ENCODE measurements around the gene SLC24A1.
"Not testable (repeated sequence)": the region's sequence is repeated elsewhere in the genome, so short reads cannot be mapped to it uniquely, and the experiment has no call there.

Gene SLC24A1

GRCh38 chr15:65615887-65616286 is 5.9 kb upstream of the SLC24A1 start:
- H3K9me3 ChIP-seq (ENCODE audit: control insufficient read depth in 2 of 2, low read length in 2 of 2); H3K4me3 ChIP-seq (ENCODE audit: low read length in 2 of 2): not testable (repeated sequence)

GRCh38 chr15:65618560-65619109 is 3.1 kb upstream of the SLC24A1 start:
- Histone ChIP-seq H3K36me3 (ENCODE audit: control insufficient read depth in 2 of 2, insufficient read depth in 2 of 2, low read length in 2 of 2) (no peaks in the 10 kb centered on the region), H3K27ac (ENCODE audit: low read depth in 2 of 2, low read length in 2 of 2) (no peak overlapping the region), H3K9me3 (ENCODE audit: control insufficient read depth in 2 of 2, low read length in 2 of 2) (no peaks in the 10 kb centered on the region), H3K9ac (ENCODE audit: low read depth in 1 of 2, low read length in 2 of 2) (no peak overlapping the region), H3K27me3 (ENCODE audit: control insufficient read depth in 2 of 2, insufficient read depth in 2 of 2, low read length in 2 of 2) (no peaks in the 10 kb centered on the region), H3K4me3 (ENCODE audit: low read length in 2 of 2) (no peak overlapping the region), H3K4me1 (ENCODE audit: control insufficient read depth in 2 of 2, insufficient read depth in 2 of 2, low read length in 2 of 2) (no peaks in the 10 kb centered on the region)

More at GRCh38 chr15:65615887-65616286, 5.9 kb upstream of the SLC24A1 start:
- H3K4me1 ChIP-seq (ENCODE audit: control insufficient read depth in 2 of 2, insufficient read depth in 2 of 2, low read length in 2 of 2), result peaks cover 8 to 11% of the 10 kb centered on the region in 2 donors
- not testable (repeated sequence) for H3K27ac ChIP-seq (ENCODE audit: low read depth in 2 of 2, low read length in 2 of 2); H3K9ac ChIP-seq (ENCODE audit: low read depth in 1 of 2, low read length in 2 of 2); H3K27me3 ChIP-seq (ENCODE audit: control insufficient read depth in 2 of 2, insufficient read depth in 2 of 2, low read length in 2 of 2); H3K36me3 ChIP-seq (ENCODE audit: control insufficient read depth in 2 of 2, insufficient read depth in 2 of 2, low read length in 2 of 2)

DNA sequence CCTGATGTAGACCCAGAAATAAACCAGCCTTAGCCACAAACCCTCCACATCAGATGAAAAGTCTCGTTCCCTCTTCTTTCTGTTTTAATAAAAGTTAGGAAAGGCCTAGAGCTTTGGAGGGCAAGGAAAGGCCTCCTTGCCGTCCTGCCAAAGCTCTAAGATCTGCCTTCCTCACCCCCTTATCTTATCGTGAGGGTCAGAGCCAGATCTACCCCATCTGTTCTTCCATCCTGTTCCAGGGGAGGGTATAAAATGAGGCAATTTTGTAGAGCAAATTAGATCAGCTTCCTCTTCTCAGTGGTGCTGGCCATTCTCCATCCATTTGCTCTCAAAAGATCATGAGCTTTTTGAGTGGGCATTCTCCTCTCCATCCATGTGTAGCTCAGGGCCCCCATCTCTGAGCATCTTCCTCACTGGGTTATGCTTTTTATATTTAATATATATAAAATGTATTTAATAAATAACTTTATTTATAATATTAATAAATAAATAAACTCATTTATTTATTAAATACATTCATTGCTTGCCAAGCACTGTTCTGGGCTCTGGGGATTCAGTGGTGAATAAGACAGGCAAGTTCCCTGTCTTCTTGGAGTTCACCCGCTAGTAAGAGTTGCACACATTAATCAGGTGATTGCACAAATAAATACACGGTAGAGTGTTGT is 2.0 kb upstream of the SLC24A1 start:
- no peaks in the 10 kb centered on the region for H3K27me3 ChIP-seq (ENCODE audit: control insufficient read depth in 2 of 2, insufficient read depth in 2 of 2, low read length in 2 of 2)
- H3K9me3 ChIP-seq (ENCODE audit: control insufficient read depth in 2 of 2, low read length in 2 of 2), result no peaks in the 10 kb centered on the region
- H3K9ac ChIP-seq (ENCODE audit: low read depth in 1 of 2, low read length in 2 of 2), result no peak overlapping the region
- no peak overlapping the region for H3K27ac ChIP-seq (ENCODE audit: low read depth in 2 of 2, low read length in 2 of 2)
- no peaks in the 10 kb centered on the region for H3K4me1 ChIP-seq (ENCODE audit: control insufficient read depth in 2 of 2, insufficient read depth in 2 of 2, low read length in 2 of 2)
- H3K36me3 ChIP-seq (ENCODE audit: control insufficient read depth in 2 of 2, insufficient read depth in 2 of 2, low read length in 2 of 2), result peaks cover 3 to 6% of the 10 kb centered on the region in 2 donors
- H3K4me3 ChIP-seq (ENCODE audit: low read length in 2 of 2), result no peak overlapping the region

DNA sequence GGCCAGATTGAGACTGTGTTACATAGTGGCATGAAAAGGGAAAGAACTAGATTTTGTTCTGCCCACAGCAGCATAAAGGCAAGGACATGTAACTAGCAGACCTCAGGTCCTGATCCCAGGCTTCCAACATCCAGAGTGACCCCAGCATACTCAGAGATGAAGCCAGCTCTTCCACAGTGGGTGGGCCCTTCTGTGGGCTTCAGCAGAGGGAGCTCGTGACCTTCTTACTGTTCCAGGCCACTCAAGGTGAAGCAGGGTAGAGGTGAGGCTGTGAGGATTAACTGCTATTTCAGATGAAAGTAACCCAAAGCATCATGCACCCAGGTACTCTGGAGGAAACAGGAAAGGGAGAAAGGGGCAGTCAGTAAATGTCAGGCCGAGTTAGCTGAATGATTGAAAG is 905 bp upstream of the SLC24A1 start:
- H3K9ac ChIP-seq (ENCODE audit: low read depth in 1 of 2, low read length in 2 of 2), result no peak overlapping the region
- H3K36me3 ChIP-seq (ENCODE audit: control insufficient read depth in 2 of 2, insufficient read depth in 2 of 2, low read length in 2 of 2), result peaks cover 4 to 10% of the 10 kb centered on the region in 2 donors
- H3K4me1 ChIP-seq (ENCODE audit: control insufficient read depth in 2 of 2, insufficient read depth in 2 of 2, low read length in 2 of 2), result no peaks in the 10 kb centered on the region
- no peak overlapping the region for H3K27ac ChIP-seq (ENCODE audit: low read depth in 2 of 2, low read length in 2 of 2)
- H3K4me3 ChIP-seq (ENCODE audit: low read length in 2 of 2), result no peak overlapping the region
- no peaks in the 10 kb centered on the region for H3K9me3 ChIP-seq (ENCODE audit: control insufficient read depth in 2 of 2, low read length in 2 of 2)
- no peaks in the 10 kb centered on the region for H3K27me3 ChIP-seq (ENCODE audit: control insufficient read depth in 2 of 2, insufficient read depth in 2 of 2, low read length in 2 of 2)

- H3K4me3 ChIP-seq (ENCODE audit: low read length in 2 of 2), result no peak overlapping the region
- H3K4me1 ChIP-seq (ENCODE audit: control insufficient read depth in 2 of 2, insufficient read depth in 2 of 2, low read length in 2 of 2), result no peaks in the 10 kb centered on the region
- H3K27me3 ChIP-seq (ENCODE audit: control insufficient read depth in 2 of 2, insufficient read depth in 2 of 2, low read length in 2 of 2), result no peaks in the 10 kb centered on the region
- no peak overlapping the region for H3K27ac ChIP-seq (ENCODE audit: low read depth in 2 of 2, low read length in 2 of 2)
- peaks cover 4 to 10% of the 10 kb centered on the region in 2 donors for H3K36me3 ChIP-seq (ENCODE audit: control insufficient read depth in 2 of 2, insufficient read depth in 2 of 2, low read length in 2 of 2)
- no peaks in the 10 kb centered on the region for H3K9me3 ChIP-seq (ENCODE audit: control insufficient read depth in 2 of 2, low read length in 2 of 2)
- no peak overlapping the region for H3K9ac ChIP-seq (ENCODE audit: low read depth in 1 of 2, low read length in 2 of 2)
Measured at GRCh38 chr15:65623103-65623502, 1.4 kb downstream of the SLC24A1 start.

GRCh38 chr15:65626856-65627255 is 5.1 kb downstream of the SLC24A1 start:
- H3K27me3 ChIP-seq (ENCODE audit: control insufficient read depth in 2 of 2, insufficient read depth in 2 of 2, low read length in 2 of 2), result no peaks in the 10 kb centered on the region
- no peak overlapping the region for H3K27ac ChIP-seq (ENCODE audit: low read depth in 2 of 2, low read length in 2 of 2)
- no peaks in the 10 kb centered on the region for H3K4me1 ChIP-seq (ENCODE audit: control insufficient read depth in 2 of 2, insufficient read depth in 2 of 2, low read length in 2 of 2)
- H3K36me3 ChIP-seq (ENCODE audit: control insufficient read depth in 2 of 2, insufficient read depth in 2 of 2, low read length in 2 of 2), result peaks cover 4 to 10% of the 10 kb centered on the region in 2 donors
- H3K9me3 ChIP-seq (ENCODE audit: control insufficient read depth in 2 of 2, low read length in 2 of 2), result no peaks in the 10 kb centered on the region
- H3K4me3 ChIP-seq (ENCODE audit: low read length in 2 of 2), result no peak overlapping the region
- H3K9ac ChIP-seq (ENCODE audit: low read depth in 1 of 2, low read length in 2 of 2), result no peak overlapping the region

- H3K36me3 ChIP-seq (ENCODE audit: control insufficient read depth in 2 of 2, insufficient read depth in 2 of 2, low read length in 2 of 2), result peaks cover 3 to 5% of the 10 kb centered on the region in 2 donors
- peaks cover 0 to 3% of the 10 kb centered on the region in 2 donors for H3K4me1 ChIP-seq (ENCODE audit: control insufficient read depth in 2 of 2, insufficient read depth in 2 of 2, low read length in 2 of 2)
- H3K27me3 ChIP-seq (ENCODE audit: control insufficient read depth in 2 of 2, insufficient read depth in 2 of 2, low read length in 2 of 2), result no peaks in the 10 kb centered on the region
- H3K27ac ChIP-seq (ENCODE audit: low read depth in 2 of 2, low read length in 2 of 2), result no peak overlapping the region
- no peak overlapping the region for H3K4me3 ChIP-seq (ENCODE audit: low read length in 2 of 2)
- H3K9ac ChIP-seq (ENCODE audit: low read depth in 1 of 2, low read length in 2 of 2), result no peak overlapping the region
- no peaks in the 10 kb centered on the region for H3K9me3 ChIP-seq (ENCODE audit: control insufficient read depth in 2 of 2, low read length in 2 of 2)
Measured at GRCh38 chr15:65629548-65629947, 7.8 kb downstream of the SLC24A1 start.

DNA sequence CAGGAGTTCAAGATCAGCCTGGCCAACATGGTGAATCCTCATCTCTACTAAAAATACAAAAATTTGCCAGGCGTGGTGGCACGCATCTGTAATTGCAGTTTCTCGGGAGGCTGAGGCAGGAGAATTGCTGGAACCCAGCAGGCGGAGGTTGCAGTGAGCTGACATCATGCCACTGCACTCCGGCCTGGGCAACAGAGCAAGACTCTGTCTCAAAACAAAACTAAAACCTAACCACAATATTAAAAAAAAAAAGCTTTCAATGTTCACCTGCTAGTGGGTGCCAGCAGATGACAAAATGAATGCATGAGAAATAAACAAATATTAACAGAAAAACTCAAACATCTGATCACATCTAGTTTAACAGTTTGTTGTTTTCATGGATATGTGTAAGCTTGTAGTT is 9.0 kb downstream of the SLC24A1 start:
- Histone ChIP-seq H3K36me3 (ENCODE audit: control insufficient read depth in 2 of 2, insufficient read depth in 2 of 2, low read length in 2 of 2) (no peaks in the 10 kb centered on the region), H3K9me3 (ENCODE audit: control insufficient read depth in 2 of 2, low read length in 2 of 2) (no peaks in the 10 kb centered on the region), H3K9ac (ENCODE audit: low read depth in 1 of 2, low read length in 2 of 2) (no peak overlapping the region), H3K27me3 (ENCODE audit: control insufficient read depth in 2 of 2, insufficient read depth in 2 of 2, low read length in 2 of 2) (no peaks in the 10 kb centered on the region), H3K4me1 (ENCODE audit: control insufficient read depth in 2 of 2, insufficient read depth in 2 of 2, low read length in 2 of 2) (peaks cover 0 to 3% of the 10 kb centered on the region in 2 donors), H3K4me3 (ENCODE audit: low read length in 2 of 2) (no peak overlapping the region), H3K27ac (ENCODE audit: low read depth in 2 of 2, low read length in 2 of 2) (no peak overlapping the region)

GRCh38 chr15:65631503-65631902 is 9.8 kb downstream of the SLC24A1 start:
- H3K4me3 ChIP-seq (ENCODE audit: low read length in 2 of 2), result no peak overlapping the region
- H3K4me1 ChIP-seq (ENCODE audit: control insufficient read depth in 2 of 2, insufficient read depth in 2 of 2, low read length in 2 of 2), result peaks cover 0 to 3% of the 10 kb centered on the region in 2 donors
- no peak overlapping the region for H3K27ac ChIP-seq (ENCODE audit: low read depth in 2 of 2, low read length in 2 of 2)
- H3K9me3 ChIP-seq (ENCODE audit: control insufficient read depth in 2 of 2, low read length in 2 of 2), result no peaks in the 10 kb centered on the region
- no peaks in the 10 kb centered on the region for H3K36me3 ChIP-seq (ENCODE audit: control insufficient read depth in 2 of 2, insufficient read depth in 2 of 2, low read length in 2 of 2)
- H3K9ac ChIP-seq (ENCODE audit: low read depth in 1 of 2, low read length in 2 of 2), result no peak overlapping the region
- H3K27me3 ChIP-seq (ENCODE audit: control insufficient read depth in 2 of 2, insufficient read depth in 2 of 2, low read length in 2 of 2), result no peaks in the 10 kb centered on the region

- H3K9me3 ChIP-seq (ENCODE audit: control insufficient read depth in 2 of 2, low read length in 2 of 2), result no peaks in the 10 kb centered on the region
- H3K36me3 ChIP-seq (ENCODE audit: control insufficient read depth in 2 of 2, insufficient read depth in 2 of 2, low read length in 2 of 2), result no peaks in the 10 kb centered on the region
- peaks cover 0 to 3% of the 10 kb centered on the region in 2 donors for H3K4me1 ChIP-seq (ENCODE audit: control insufficient read depth in 2 of 2, insufficient read depth in 2 of 2, low read length in 2 of 2)
- no peak overlapping the region for H3K9ac ChIP-seq (ENCODE audit: low read depth in 1 of 2, low read length in 2 of 2)
- no peak overlapping the region for H3K27ac ChIP-seq (ENCODE audit: low read depth in 2 of 2, low read length in 2 of 2)
- H3K4me3 ChIP-seq (ENCODE audit: low read length in 2 of 2), result no peak overlapping the region
- H3K27me3 ChIP-seq (ENCODE audit: control insufficient read depth in 2 of 2, insufficient read depth in 2 of 2, low read length in 2 of 2), result no peaks in the 10 kb centered on the region
Measured at GRCh38 chr15:65632780-65633375, 11.1 kb downstream of the SLC24A1 start.
